CD4-positive, alpha-beta T cell treated with Interleukin-6 at 100 ng/mL for 8 hours (primary cell): Measurements from ENCODE around the gene MTPN.

Experiments used
- DNase-seq: peaks from one replicate; pipeline ENCODE4 v3.0.0-alpha.2; 2020; ENCODE audit warnings: mixed read lengths, low spot score

MTPN gene

DNA sequence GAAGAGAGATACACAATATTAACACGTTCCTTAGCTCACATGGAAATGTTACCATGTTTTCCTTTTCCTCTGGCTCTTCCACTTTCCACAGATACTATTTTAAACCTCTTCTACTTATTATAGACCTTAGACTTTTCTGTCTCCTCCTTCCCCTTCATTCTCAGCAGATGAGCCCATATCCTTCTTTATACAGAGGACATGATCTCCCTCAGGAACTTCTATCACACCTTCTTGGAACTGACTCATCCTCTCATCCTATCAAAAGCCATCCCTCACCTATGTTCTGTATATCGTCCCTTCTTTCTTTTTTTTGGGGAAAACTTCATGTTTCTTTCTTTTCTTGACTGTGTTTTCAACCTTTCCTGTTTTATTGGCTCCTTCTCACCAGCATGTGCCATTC, 20.8 kb downstream of the MTPN start:
- DNase-seq: no peak

DNA sequence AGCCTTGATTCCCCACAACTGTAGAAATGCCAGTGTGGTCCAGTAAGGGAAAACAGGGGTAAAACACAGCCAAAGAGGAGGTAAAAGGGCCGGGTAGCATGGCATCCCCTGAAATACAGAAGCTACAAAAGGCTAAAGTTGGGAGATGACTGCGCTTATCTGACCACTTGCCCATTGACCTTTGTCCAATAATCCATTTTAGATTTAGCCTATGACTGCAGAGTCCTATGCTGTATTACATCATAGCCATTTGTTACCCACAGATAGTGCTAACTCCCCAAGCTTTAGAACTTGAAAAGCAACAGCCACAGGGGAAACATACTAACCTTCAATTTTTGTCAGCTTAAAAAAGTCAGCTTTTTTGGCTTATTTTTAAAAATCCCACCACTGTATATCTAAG, 26.2 kb downstream of the MTPN start:
- DNase-seq: no peak

DNA sequence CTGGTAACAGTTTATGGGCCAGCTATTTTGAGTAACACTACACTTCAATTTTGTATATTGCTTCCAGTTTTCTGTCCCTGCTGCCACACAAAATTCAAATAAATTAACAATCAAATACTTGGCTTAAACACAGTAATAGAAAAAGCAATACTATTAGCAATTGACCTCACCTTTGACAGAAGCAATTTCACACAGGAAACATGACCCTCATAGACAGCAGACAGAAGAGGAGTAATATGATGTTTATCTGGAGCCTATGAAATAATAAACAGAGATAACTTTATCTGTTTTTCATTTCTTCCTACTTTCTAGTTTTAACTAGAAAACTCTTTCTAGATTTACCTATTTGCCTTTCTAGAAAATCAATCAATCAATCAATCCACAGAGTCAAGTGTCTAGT, 26.7 kb downstream of the MTPN start:
- no peak for DNase-seq

DNA sequence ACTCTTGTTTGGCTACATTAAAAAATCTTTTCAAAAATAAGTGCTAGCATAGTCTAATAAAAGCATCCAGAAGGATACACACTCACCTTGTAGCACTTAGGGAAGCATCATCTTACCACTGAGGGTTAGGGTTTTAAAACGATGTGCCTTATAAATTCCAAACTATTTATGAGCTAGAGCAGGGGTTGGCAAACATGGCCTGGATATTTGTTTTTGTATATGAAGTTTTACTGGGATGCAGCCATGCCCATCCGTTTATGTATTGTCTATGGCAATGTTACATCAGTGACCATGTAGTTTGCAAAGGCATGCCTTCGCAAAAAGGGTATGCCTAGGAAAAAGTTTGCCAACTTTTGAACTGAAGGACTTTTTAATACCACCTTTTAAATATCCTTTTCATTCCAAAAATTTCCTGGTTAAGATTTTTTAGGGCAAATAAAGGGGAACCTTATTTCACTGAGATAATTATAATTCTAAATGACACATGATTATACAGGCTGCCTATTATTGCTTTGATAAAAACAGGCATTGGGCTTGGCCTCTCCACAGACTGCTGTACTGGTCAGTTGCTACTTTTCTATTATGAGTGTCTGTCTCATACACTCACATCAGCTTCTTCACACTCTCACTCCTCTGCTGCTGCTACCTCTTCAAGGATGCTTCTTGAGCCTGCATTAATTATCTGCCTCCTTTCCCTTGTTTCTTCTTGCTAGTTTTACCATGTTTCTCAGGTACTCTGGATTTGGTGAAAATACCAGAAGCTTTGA, 30.7 kb downstream of the MTPN start:
- DNase-seq: no peak

DNA sequence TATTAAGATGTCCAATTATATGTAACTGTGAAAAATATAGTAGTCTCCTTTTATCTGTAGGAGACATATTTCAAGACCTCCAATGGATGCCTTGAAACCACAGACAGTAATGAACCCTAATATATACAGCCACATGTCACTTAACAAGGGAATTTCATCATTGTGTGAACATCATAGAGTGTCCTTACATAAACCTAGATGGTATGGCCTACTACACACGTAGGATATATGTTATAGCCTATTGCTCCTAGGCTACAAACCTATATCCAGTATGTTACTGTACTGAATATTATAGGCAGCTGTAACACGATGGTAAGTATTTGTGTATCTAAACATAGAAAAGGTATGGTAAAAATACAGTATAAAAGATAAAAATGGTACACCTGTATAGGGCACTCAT, 32.4 kb downstream of the MTPN start:
- no peak for DNase-seq

DNA sequence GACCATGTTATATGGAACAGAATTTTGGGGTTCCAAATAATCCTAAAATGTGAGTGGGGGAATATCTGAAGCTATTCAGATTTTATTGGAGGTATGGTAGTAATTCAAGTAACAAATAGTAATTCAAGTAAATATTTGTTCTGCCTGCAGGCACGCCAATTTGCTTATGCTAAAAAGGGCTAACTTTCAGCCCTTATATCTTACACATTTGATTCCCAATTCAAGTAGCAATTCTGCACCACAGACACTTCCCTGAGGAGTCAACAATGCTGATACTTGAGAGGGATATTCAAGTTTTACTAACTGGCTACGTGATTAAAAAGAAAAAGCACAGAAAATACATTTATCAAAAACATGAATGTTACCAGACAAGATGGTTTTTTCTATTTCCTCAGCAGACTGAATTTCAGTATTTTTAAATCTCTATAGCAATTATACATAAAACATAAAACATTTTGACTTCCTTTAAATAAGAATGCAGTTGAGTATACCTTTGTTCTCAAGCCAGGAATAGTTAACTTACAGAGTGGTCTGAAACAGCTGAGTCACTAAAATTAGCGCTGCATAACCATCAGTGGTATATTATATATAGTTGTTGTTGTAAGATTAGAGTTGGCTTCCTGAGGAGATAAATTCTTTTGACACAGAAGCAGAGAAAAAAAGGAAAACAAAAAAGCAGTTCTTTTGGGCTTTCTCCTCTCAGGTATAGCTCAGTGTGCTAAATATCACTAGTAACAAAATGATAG, 33.9 kb downstream of the MTPN start:
- no peak for DNase-seq

DNA sequence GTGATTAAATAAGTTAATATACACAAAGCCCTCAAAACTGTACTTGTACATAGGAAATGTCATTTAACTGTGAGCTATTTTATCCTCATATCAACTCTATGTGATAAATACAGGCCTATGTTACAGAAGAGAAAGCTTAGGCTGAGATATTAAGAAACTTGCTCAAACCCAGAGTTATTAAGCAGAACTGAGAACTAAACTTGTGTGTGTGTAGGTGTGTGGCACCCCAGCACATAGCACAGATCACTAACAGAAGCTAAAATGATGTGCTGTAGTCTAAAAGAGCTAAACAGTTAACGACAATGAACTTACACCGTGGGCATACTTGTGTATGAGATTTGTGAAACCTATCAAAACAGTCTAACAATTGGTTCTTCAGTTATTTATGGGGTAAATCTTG, 34.5 kb downstream of the MTPN start:
- no peak for DNase-seq

DNA sequence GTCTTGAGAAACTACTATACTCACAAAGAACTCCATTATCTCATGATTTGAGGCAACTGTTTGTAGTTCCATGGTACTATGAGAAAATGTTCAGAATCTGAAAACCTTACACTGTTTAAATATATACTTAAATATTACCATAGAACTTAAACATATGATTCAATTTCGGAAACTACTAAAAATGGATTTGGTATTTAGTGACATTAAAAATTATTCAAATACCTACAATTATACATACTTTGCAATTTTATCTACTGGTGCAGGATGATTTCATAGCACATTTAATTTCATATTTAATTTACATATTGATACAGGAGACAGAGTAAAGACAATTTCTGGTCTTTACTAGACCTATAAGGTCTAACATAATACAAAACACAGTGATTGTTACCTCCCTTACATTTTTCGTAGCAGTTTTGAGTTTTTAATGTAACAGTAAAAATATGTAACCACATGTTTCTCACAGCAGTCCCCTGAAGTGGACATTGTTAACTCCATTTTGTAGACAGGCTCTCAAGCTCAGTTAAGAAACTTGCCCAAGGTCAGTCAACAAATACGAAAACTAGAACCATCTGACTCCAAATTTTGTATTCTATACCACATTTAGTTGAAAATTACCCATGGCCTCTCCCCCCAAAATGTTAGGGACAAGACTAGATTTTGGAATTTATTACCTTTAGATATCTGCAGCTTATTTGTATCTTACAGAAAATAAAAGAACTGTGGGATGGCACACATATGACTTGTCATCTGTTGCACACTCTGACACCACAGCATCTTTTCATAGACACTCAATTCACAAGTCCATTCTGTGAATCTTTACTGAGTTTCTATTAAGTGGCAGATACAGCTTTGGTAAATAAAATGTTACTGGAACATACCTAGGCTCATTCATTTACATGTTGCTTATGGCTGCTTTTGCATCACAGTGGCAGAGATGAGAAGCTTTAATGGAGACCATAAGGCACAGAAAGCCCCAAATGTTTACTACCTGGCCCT, 36.8 kb downstream of the MTPN start:
- no peak for DNase-seq

DNA sequence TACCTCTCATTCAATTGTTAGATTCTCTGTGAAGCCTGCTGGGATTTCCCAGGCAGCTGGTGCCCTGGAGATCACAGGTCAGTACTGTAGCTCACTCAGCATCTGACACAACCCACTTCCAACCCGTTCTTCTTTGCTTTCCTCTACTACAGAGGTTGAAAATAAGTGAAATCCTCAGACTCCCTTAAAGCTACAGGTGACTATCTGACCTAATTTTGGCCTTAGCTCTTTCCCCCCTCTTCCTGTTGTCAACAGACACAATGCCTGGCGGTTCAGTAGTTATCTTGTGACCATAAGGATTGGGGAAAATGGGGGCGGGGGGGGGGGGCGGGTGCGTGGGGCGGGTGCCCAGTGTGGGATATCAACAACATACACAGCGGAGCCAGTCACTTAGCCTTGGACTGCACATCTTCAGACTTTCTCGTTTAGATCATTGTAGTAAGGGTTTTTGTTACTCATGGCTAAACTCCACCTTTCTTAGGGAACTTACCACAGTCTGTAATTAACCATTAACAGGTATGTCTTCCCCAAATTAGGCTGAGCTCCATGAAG, 37.8 kb downstream of the MTPN start:
- DNase-seq: no peak

DNA sequence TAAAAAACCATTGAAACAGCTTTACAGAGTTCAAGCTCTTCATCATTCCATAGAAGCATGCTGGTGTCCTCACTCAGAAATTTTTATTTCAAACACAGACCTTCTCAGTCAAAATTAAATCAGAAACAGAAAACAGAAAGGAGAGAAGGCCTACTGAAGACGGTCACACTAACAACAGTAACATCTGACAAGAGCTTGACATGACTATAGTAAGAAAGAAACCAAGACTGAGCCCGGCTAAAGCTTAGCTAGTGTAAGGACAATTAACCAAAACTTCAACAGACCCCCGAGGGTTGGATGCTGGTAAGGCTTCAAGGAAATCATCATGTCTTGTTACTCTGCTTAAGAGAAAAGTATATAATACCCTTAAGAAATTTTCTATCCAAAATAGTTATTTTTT, 38.6 kb downstream of the MTPN start:
- no peak for DNase-seq

DNA sequence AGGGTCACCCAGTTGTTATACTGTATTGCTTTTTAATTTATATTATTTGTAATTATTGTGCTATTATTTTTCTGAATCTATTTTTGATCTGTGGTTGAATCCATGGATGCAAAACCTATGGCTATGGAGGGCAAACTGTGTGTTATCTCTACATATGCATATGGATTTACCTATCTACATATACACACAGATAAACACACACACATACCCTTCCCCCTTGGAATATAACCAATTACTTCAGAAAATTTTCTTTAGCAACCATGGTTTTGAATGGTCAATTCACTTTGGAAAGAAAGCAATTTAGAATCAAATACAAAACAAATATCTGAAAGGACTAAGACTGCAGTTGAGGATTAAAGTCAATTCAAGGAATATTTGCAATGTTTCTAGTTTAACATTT, 39.1 kb downstream of the MTPN start:
- DNase-seq: no peak

DNA sequence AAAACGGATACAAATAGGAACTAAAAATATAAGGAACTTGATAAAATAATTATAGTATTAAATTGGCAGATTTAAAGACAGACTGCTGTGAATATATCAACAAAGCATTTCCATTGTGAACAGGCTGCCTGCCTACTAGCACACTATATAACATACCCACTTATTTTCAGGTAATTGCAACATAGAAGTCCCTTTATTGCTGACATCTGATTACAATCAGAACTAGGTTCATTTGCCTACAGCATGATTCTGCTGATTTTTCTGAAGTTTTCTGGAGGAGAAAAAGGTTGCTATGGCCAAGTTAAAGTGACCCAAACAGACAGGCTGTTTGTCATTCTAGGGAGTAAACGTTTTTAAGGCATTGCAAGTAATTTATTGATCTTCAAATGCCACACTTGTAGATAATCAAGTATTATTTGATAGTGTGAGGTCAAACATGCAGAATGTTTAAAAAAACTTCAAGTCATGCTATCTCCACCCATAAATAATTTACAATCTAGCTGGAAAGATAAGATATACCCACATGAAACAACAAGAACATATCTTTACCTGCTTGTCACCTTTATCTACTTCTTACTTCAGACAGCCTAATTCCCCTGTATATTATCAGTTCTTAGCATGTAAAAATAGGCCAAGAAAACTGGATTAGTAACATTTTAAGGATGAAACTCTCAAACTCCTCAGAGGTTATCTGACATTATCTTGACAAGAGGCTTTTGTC, 40.5 kb downstream of the MTPN start:
- DNase-seq: no peak

DNA sequence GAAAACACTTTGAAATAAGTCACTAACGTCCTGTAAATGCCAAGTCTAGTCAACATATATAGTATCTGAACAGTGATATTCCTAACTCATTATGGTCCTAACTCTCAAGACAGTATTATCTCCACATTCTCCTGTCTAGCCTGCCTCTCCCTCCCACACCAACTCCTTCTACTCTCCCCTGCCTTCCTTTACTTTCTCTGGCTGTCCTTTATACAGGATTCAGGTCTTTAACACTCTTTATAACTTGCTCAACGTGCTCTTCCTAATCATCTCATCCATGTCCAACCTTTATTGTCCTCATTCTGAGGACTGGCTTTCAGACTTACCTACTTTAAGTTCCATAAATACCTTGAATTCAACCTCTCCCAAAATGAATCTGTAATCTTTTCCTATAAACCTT, 42.5 kb downstream of the MTPN start:
- no peak for DNase-seq

DNA sequence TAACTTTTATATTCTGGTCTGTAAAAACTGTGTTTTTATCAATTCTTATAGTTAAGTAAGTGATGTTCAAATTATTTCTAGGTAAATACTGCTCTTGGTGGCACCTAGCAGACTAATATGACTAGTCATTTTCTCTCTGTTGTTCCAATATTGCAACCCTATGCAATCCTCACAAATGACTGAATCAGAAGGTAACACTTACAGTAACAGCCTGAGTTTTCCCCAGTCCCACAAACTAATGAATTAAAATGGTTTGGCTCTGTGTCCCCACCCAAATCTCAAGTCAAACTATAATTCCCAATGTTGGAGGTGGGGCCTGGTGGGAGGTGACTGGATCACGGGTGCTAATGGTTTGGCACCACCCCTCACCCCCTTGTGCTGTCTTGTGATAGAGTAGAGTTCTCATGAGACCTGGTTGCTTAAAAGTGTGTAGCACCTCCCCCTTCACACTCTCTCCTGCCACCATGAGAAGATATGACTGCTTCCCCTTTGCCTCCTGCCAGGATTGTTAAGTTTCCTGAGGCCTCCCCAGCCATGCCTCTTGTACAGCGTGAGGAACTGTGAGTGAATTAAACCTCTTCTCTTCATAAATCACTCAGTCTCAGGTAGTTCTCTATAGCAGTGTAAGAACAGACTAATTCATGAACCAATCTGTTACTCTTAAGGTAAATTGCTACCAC, 43.5 kb downstream of the MTPN start:
- DNase-seq: no peak

DNA sequence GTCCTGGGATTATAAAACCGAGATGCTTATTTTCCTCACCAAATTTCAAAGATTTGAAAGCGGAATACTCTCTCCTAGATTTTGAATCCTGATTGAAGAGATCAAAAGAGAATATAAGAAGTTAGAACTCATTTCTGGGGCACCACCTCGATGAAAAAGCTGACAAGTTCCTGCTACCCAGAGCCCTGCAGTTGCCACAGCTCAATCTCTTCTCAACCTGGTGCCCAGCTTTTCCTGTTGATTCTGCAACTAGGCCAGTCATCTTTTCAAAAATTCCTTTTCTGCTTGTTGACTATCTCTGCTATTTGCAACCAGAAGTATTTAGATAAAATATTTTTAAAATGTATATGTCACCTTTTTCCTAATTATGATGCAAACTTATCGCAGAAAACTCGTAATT, 45.0 kb downstream of the MTPN start:
- no peak for DNase-seq

DNA sequence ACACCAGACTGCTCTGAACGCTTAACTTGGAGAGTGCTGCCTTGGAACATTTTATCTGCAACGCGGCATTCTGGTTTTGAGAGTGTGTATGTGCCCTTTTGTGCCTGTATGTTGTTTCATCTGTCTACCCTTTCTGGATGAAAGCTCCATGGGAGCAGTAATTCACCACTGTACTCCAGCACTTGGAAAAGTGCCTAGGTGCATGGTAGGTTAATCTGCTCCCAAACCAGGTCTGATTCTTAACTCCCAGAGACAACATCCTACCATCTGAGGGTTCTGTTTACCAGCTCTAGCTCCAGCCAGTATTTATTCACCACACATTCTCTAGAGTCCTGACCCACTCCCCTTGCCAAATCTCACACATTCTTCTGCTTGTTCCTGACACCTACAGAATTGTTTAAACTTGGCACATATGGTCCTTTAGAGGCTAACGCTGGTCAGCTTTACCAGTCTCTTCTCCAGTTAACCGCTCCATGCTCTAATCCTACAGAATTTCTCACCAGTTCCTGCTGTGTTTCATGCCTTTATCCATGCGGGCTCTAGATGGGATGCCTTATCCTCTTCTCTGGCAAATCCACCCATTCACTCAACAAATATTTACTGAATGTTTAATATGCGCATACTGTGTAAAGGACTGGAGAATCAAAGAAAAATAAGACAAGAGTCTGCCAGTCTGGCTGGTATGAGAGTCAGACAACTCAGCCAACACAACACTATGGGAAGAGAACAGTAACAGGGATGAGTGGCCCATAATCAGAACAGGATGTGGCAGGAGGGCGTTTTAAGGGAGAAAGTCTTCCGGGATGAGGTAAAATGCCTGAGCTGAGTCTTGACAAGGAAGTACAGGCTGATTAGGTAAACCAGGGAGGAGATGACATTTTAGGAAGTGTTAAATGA, 46.3 kb downstream of the MTPN start:
- DNase-seq: no peak

DNA sequence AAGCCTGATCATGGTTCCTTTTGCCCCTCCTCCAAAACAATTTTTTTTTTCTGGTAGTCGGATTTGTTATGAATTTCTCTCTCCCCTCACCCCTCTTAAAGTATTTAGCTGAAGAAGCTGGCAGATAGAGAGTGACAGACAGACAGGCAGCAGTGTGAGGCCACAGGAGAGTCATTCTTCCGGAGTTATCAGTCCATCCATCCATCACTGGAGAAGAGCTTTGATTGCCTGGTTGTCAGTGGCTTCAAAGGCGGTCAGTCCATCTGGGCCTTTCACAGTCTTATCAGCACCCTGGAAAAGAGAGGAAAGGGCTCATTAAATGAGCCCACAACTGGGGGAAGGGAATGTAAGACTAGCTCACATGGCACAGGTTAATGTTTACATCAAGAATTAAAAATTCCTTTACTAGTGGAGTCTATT, 47.4 kb downstream of the MTPN start:
- DNase-seq: no peak

DNA sequence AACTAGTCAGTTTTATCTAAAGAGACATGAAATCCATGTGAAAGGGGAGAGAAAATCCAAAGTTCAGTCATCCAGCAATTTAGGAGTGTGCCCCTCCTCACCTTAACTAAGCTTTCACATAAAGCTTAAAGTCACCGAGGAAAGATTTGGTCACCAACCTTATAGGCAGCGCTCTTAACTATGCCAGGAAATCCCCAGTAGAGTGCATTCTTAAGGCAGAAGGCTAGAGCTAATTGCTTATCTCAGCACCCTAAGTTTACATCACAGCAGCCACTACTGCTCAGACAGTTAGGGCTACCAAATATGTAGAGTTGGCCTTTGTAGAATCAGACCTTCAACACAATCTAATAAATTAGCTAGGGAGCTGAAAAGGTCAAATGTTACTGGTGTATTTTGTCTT, 47.9 kb downstream of the MTPN start:
- DNase-seq: no peak

DNA sequence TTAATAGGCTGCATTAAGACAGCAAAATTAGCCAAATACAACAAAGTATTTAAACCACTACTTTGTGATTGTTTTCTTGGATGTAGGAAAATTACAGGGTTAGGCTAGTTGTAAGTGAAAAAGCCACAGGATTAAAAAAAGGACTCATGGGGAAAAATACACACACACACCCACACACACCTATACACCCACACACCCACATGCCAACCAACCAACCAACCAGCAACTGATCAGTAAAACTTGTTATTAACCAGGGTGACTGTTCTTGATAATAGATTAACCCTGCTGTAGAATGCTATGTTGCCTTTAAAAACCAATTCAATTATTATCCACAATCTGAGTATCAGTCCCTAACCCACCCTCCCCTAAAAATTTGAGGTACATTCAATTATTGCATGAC, 49.0 kb downstream of the MTPN start:
- DNase-seq: no peak

DNA sequence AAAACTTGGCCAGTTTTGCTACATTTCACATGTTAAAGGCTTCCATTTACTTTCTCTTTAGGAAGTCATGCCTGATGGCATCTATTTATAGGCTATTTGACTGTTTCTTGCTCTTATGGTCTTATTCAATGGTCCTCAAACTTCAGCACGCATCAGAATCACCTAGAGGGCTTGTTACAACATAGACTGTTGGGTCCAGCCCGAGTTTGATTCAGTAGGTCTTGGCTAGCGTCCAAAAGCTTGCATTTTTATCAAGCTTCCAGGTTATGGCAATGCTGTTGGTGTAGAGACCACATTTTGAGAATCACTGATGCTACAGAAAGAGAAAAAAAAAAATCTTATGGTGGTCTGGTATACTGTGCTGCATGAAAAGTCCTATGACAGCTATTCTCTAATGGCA, 51.9 kb downstream of the MTPN start:
- no peak for DNase-seq
